ENCODE measurements around the gene CCDC150.

- TF ChIP-seq CTCF (IDR thresholded peaks at IDR 0.05 in 8 of 11, conservative IDR thresholded peaks at IDR 0.05 in 3 of 11) (no peak), POLR2AphosphoS5 (IDR thresholded peaks at IDR 0.05) (no peak), POLR2A (IDR thresholded peaks at IDR 0.05) (no peak)
These were observed 13.4 kb downstream of the CCDC150 start for GRCh38 chr2:196652869-196653268.
